Fibroblast of the aortic adventitia (primary cell): Measurements from ENCODE around the gene SASH1. TPM values are rescaled to one million over a fixed set of nuclear protein-coding genes. Genes with fewer than 3 reads are reported as not detected.
A peak's percentile ranks its signal among the peaks of the same experiment; 100 is the strongest.

Experiments
- DNase-seq: peaks from one replicate; pipeline ENCODE4 v3.0.0-alpha.2; 2010; ENCODE audit warnings: low read depth
- H3K4me3 ChIP-seq: 2 replicates; pipeline ENCODE4 v1.5.1; 2011; ENCODE audit warnings: low read depth, mild to moderate bottlenecking, control low read depth, low read length, moderate library complexity
- CTCF ChIP-seq: IDR thresholded peaks from 2 replicates; pipeline ENCODE4 v1.5.1; 2011; ENCODE audit warnings: mild to moderate bottlenecking, low read length, control low read depth, inconsistent platforms; ENCODE audit not compliant: insufficient read depth
- total RNA-seq: library from RNA; depleted of rRNA; stranded (reverse); fragments of >200 nt; gene quantifications from 2 replicates; pipeline ENCODE4 v1.2.3, GENCODE V29; 2012; ENCODE audit warnings: low replicate concordance

Gene SASH1
- total RNA-seq, 1 donor, result 59.5 TPM

- TF ChIP-seq CTCF, result no peak
- no peak overlapping the region for H3K4me3 ChIP-seq
- DNase-seq, result no peak
These were observed 128.2 kb downstream of the SASH1 start for GRCh38 chr6:148470606-148471465.

- H3K4me3 ChIP-seq, result no peak overlapping the region
- DNase-seq, result peak; percentile 29
- no peak for TF ChIP-seq CTCF
These were observed 129.1 kb downstream of the SASH1 start for GRCh38 chr6:148471624-148472159.

GRCh38 chr6:148472171-148473105 is 129.8 kb downstream of the SASH1 start:
- DNase-seq, result peak; percentile 7
- no peak for TF ChIP-seq CTCF

GRCh38 chr6:148479497-148479896 is 136.9 kb downstream of the SASH1 start:
- no peak for TF ChIP-seq CTCF
- no peak overlapping the region for H3K4me3 ChIP-seq
- no peak for DNase-seq

More at GRCh38 chr6:148472171-148473105, 129.8 kb downstream of the SASH1 start:
- no peak overlapping the region for H3K4me3 ChIP-seq

- no peak overlapping the region for H3K4me3 ChIP-seq
- TF ChIP-seq CTCF, result no peak
- DNase-seq, result no peak
These were observed 144.8 kb downstream of the SASH1 start for GRCh38 chr6:148487461-148487860.

GRCh38 chr6:148491638-148492251 is 149.1 kb downstream of the SASH1 start:
- DNase-seq, result peak; percentile 24
- no peak for TF ChIP-seq CTCF
- H3K4me3 ChIP-seq, result no peak overlapping the region
